C1 segment of cervical spinal cord (tissue), 14 donors: Measurements from ENCODE around the gene FAM162B.
"Not testable (repeated sequence)": the region's sequence is repeated elsewhere in the genome, so short reads cannot be mapped to it uniquely, and the experiment has no call there.

Experiments used
- DNase-seq, 14 donors: peaks; one replicate each; lab custom pipeline; 2025; lab: John Stamatoyannopoulos, UW

FAM162B gene

DNA sequence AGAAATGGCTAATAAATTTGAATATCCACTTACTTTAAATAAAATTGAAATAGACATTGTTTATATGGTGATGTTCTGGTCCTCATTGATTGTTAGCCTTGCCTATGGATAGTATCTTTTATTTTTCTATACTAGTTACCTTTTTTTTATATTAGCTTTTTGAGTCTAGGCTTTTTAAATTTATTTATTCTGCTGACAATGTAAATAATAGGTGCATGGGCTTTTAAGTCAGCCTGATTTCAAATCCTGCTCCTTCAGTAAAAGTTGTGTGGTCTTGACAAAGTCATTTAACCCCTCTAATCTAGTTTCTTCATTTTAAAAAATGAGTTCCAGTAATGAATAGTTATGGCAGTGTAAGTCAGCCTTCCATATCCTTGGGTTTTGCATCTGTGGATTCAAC is 38.6 kb downstream of the FAM162B start:
- DNase-seq = no peak

DNA sequence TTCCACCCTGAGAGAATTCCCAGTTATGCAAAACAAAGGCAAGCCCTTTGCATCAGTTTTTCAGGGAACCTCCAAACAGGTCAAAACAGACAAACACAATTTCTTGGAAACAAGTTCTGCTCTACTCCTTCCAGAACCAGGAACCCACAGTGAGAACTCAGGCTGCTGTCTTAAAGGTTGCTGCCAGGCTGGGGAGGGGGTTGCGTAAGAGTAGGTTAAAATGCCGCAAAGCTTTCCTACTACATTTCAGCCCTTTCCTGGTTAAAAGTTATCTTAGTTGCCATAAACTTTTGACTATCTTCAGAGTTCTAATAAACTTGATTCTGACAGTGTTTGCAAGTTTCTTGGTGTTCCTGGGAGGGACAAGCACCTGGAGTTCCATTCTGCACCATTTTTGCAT is 50.8 kb downstream of the FAM162B start:
- no peak for DNase-seq

DNA sequence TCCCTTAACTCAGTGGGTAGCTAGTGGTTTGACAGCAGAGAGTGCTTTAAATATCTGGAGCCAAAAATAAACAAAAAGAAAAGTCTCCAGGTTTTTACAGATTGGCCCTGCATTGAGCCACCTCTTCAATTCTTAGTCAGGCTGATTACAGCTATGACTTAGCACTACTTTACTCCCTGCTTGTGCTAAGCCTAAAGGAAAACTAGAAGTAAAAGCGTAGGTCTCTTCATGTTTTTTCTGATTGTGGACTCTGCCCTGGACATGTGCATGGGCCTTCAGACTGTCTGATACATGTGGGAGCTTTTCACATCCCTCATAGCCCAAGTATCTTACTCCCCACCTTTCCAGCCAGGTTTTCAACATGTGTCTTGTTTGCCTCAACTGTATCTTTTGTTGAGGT is 51.2 kb downstream of the FAM162B start:
- DNase-seq = no peak

DNA sequence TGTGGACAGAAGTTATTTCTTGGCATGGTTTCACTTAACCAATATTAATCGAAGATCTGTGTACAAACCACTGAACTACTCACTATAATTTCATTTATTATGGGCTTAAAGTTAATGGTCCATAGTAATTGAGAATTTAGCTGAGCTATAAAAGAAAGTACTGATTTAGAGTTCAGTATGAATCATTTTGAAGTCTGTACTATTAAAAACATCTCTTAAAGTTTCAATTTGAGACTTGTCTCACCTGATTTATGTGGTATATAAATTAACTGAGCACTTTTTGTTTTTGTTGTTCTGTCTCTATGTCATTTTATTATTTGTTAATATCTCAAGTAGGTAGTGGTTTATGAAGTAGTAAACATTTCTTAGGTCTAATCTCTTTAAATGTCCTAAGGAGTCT is 59.6 kb downstream of the FAM162B start:
- DNase-seq = no peak

- DNase-seq = not testable (repeated sequence)
These were observed 61.6 kb downstream of the FAM162B start for GRCh38 chr6:116703888-116704287.
